Erythroblast (primary cell): ENCODE results near the gene CHST15.

Source experiments
- GATA1 ChIP-seq: IDR thresholded peaks from 2 replicates; pipeline ENCODE4 v1.6.1; 2011; ENCODE audit warnings: low read depth, mild to moderate bottlenecking, control low read depth, low read length, moderate library complexity
- POLR2A ChIP-seq: IDR thresholded peaks from 2 replicates; pipeline ENCODE4 v1.6.1; 2011; ENCODE audit warnings: mild to moderate bottlenecking, low read length

GRCh38 chr10:124001391-124002148, 91.8 kb downstream of the CHST15 start:
- no peak for TF ChIP-seq POLR2A
- no peak for TF ChIP-seq GATA1
